ENCODE results near the gene KCP. TPM values are rescaled to one million over a fixed set of nuclear protein-coding genes. Genes with fewer than 3 reads are reported as not detected.
"Not testable (repeated sequence)": the region's sequence is repeated elsewhere in the genome, so short reads cannot be mapped to it uniquely, and the experiment has no call there.

The KCP gene
- total RNA-seq, 4 donors from 2014 or later = 0.46 to 3.3 (median 1.2) TPM

DNA sequence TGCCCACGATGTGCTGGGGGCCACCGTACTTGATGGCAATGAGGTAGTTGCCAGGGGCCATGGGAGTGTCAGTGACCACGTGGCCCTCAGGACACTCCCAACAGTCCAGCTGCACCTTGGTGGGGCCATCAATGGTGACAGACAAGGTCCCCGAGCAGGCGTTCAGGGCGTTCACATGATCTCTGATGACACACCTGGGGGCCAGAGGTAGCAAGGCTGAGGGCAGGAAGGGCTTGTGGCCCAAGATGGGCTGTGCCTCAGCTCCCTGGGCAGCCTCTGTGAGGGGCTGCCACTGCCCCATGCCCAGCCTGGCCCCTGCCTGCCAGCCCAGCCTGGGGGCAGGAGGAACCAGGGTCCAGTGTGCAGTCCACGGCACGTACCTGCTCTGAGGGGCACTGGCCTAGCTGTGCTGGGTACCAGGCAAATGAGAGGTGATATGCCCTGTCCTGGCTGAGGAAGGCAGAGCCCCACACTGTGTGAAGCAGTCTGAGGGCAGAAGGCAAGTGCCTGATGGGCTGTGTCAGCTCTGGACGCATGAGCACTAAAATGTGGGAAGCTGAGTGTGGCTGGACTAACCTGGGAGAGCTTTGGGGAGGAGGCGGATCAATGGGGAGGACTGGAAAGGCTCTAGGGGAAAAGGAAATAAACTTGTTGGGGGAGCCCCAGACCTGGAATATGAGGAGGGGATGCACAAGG lies 3.5 kb upstream of the KCP start:
- no peak for ATAC-seq (ENCODE audit: low FRiP score)
- TF ChIP-seq CTCF (IDR thresholded peaks at IDR 0.05) = no peak
- no peak for DNase-seq (ENCODE audit: low spot score)

DNA sequence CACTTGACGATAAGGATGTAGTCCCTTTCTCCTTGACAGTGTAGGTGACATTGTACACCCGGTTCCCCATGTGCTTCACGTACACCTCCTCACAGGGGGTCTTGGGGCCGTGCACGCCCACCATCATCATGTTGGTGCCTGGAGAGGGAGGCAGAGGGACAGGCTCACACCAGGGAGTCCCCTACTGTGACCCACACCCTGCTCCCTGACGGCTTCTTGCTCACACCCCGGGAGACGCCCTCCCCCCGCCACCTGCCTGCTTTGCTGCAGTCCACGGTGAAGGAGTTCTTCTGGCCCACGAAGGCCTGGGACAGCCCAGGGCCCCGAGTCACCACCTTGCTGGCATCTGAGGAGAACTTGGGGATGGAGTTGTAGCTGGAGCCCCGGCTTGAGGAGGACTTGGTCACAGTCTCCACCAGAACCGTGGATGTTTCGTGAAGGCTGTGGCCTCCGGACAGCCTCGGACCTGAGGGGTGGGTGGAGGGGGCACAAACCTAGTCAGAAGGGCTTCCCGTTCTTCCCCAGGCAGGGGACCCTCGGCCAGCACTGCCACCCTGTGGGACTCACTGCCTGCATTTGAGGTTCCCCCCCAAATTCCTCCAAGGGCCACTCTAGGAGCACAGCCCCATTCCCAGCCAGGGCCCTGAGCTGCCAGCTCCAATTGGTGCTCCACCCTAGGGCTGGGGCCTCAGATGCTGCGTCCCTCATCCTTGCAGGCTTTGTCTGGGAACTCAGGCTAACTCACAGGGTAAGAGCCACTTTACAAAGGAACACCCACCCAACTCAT lies 2.4 kb upstream of the KCP start:
- ATAC-seq (ENCODE audit: low FRiP score); DNase-seq (ENCODE audit: low spot score): not testable (repeated sequence)

DNA sequence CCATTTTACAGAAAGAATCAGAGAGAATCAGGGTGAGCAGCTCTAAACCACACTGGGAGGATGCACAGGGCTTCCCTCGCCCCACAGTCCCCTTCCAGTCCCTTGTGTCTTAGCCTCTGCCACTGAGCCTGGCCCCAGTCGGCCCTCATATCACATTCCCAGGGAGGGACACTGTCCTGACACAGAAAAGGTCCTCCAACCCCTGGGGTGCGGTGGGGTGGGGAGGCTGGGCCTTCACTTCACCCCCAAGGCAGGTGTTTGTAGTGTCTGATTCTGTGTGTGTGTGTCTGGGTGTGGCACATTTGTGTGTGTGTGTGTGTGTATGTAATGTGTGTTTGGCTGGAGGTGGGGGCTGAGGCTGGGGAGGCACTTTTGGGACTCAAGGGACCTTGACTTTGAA lies 1.8 kb upstream of the KCP start:
- no peak for TF ChIP-seq CTCF (IDR thresholded peaks at IDR 0.05)
- ATAC-seq (ENCODE audit: low FRiP score) (no peak), DNase-seq (ENCODE audit: low spot score) (no peak)

DNA sequence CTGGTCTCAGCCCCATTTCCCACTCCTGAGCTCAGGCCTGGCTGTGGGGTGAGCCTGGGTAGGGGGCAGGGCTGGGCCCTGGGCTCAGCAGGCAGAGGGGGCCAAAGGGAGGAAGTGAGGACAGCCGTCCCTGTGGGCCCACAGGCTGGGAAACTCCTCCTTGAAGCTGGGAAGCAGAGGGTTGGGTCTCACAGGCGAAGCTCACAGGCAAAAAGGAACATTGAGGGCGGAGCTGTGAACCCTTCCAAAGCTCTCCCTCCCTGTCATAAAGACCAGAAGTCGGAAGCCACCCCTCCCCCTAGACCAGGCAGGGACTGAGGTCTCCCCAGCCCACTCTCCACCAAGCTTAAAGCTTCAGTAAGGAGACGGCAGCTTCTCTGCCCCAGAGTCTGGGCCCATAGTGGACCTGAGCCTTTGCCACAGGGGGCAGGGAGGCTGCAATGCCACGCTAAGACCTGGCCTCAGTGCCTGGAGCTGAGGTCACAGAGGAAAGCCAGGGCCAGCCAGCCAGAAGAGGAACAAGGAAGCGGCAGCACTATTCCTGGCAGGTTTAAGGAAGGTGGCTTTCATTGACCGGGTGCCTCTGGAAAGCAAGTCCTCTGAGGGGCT lies 1.0 kb upstream of the KCP start:
- DNase-seq (ENCODE audit: low spot score) (peak; percentile 9), ATAC-seq (ENCODE audit: low FRiP score) (no peak)
- no peak for TF ChIP-seq CTCF (IDR thresholded peaks at IDR 0.05)

DNA sequence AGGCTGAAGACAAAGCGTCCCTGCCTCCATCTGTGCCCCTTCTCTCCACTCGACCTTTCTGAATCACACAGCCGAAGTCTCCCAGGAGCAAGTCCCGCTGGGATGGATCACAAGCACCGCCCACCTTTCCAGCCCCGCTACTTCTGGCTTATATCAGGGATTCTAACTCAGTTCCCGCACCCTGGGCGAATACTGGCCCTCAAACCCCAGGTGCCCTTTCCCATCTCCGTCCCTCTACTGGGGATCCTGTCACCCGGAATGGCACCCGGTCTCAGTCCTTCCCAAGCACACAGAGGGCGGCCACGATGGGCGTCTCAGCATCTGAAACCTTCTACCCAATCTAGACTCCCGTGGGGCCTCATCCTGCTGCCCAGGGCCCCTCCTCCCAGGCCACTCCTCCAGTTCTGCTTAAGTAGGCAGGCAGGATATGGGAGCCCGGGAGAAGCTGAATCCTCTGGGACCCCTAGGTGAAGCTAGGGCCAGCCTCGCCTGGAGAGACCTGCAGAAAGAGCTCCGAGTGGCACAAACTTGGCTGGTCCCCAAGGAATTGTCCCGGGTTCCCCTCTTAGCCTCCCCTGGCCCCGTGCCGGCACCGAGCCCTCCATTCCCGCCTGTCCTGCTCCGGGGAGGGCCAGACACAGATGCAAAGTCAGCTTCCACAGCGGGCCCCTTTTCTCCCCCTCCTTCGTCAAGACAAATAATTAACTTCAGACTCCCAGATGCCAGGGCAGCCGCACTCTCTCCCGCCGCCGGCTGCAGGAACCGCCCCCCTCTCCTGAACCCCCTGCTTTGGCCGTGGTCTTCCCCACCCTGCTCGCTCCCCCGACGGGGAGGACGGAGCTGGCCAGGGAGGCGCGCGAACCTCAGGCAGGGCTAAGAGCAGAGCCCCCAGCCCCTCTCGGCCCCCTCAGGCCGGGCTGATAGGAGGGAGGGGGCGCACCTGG lies 612 bp downstream of the KCP start:
- no peak for TF ChIP-seq CTCF (IDR thresholded peaks at IDR 0.05)
- DNase-seq (ENCODE audit: low spot score) = no peak
- no peak for ATAC-seq (ENCODE audit: low FRiP score)

- no peak for TF ChIP-seq CTCF (IDR thresholded peaks at IDR 0.05)
- no peak for ATAC-seq (ENCODE audit: low FRiP score)
- no peak for DNase-seq (ENCODE audit: low spot score)
These were observed 1.5 kb downstream of the KCP start for GRCh38 chr7:128908750-128909624.

Data from omental fat pad (tissue), 4 donors.